K562 (cell line): ENCODE data around the gene BPTF. TPM values are rescaled to one million over a fixed set of nuclear protein-coding genes. Genes with fewer than 3 reads are reported as not detected.

ENCODE experiments used
- ATAC-seq: fragments of 200-7000 bp; cut with Tn5 transposase; 3 replicates; pipeline ENCODE4 v1.9.1; 2020; ENCODE audit warnings: moderate library complexity
- BruUV-seq: library from RNA; stranded (reverse); fragments of 400-500 nt; replicated peaks from 2 replicates; lab custom pipeline; 2021; lab: Mats Ljungman, UMichigan
- CTCF ChIA-PET: fragments of 300-600 bp; formaldehyde crosslinking; extraction: SDS; loops from one replicate; lab custom pipeline; 2021; ENCODE audit warnings: low intra/inter-chr PET ratio; lab: Yijun Ruan, JAX
- POLR2A ChIA-PET: fragments of 300-600, 350-650 bp; sonication (Branson Sonifier 250); formaldehyde crosslinking; extraction: SDS; loops from one replicate; lab custom pipeline; 2021; ENCODE audit warnings: antibody characterized with exemption, inconsistent platforms; lab: Yijun Ruan, JAX
- DNase-seq, 4 experiments: peaks; one replicate each; pipeline versions ENCODE4 v3.0.0 to v3.0.0-alpha.2; 2011 to 2018; ENCODE audit warnings: low spot score in 3 of 4, mixed read lengths in 3 of 4; ENCODE audit errors: extremely low read depth in 1 of 4
- FAIRE-seq: peaks from 2 replicates; lab custom pipeline; 2011; peaks lifted over from hg19 to GRCh38; lab: Jason Lieb, UNC
- H2AFZ ChIP-seq: 2 replicates; pipeline ENCODE4 v1.6.0; 2011; ENCODE audit warnings: low read depth, low read length, control low read depth, inconsistent platforms
- H3K27ac ChIP-seq: fragments of 200-600 bp; 3 replicates; pipeline ENCODE4 v1.8.0; 2011; ENCODE audit warnings: low read depth, mild to moderate bottlenecking, control low read depth, inconsistent platforms, low read length, moderate library complexity, mixed read lengths; ENCODE audit errors: extremely low read depth
- H3K27me3 ChIP-seq, 2 experiments: fragments of 300-600 bp in 1 of 2; 2 replicates in 1 of 2; 3 replicates in 1 of 2; pipeline versions ENCODE4 v1.6.0 to v1.8.0; 2011; ENCODE audit warnings: inconsistent platforms in 2 of 2, low read length in 2 of 2, mild to moderate bottlenecking in 1 of 2, mixed read lengths in 1 of 2, moderate library complexity in 1 of 2; ENCODE audit not compliant: control insufficient read depth in 2 of 2, insufficient read depth in 2 of 2
- H3K36me3 ChIP-seq: fragments of 300-600 bp; 3 replicates; pipeline ENCODE4 v1.8.0; 2011; ENCODE audit warnings: mild to moderate bottlenecking, low read length, inconsistent platforms; ENCODE audit not compliant: control insufficient read depth, insufficient read depth
- H3K4me1 ChIP-seq, 2 experiments: fragments of 200-600 bp in 1 of 2; replicated peaks in 1 of 2; 2 replicates in 1 of 2; 3 replicates in 1 of 2; pipeline versions ENCODE4 v1.5.1 to v1.8.0; 2011; ENCODE audit warnings: inconsistent platforms in 2 of 2, low read length in 2 of 2, mild to moderate bottlenecking in 1 of 2, mixed read lengths in 1 of 2, moderate library complexity in 1 of 2; ENCODE audit not compliant: control insufficient read depth in 2 of 2, insufficient read depth in 2 of 2
- H3K4me2 ChIP-seq: 2 replicates; pipeline ENCODE4 v1.6.1; 2011; ENCODE audit warnings: low read length, control low read depth, inconsistent platforms, mixed read lengths; ENCODE audit not compliant: insufficient read depth
- H3K4me3 ChIP-seq: fragments of 200-600 bp; sonication (generic), shearing (Covaris generic); 2 replicates; pipeline ENCODE4 v1.5.1; 2016; ENCODE audit warnings: control low read depth, inconsistent platforms
- H3K79me2 ChIP-seq: fragments of 200-600 bp; 3 replicates; pipeline ENCODE4 v1.8.0; 2011; ENCODE audit warnings: low read length, inconsistent platforms; ENCODE audit not compliant: control insufficient read depth, insufficient read depth
- H3K9ac ChIP-seq, 2 experiments: 2 replicates each; pipeline versions ENCODE4 v1.6.0 to v1.6.1; 2011; ENCODE audit warnings: low read depth in 2 of 2, low read length in 2 of 2, control low read depth in 1 of 2, inconsistent platforms in 1 of 2, mild to moderate bottlenecking in 1 of 2, mixed read lengths in 1 of 2; ENCODE audit not compliant: insufficient read depth in 1 of 2
- H3K9me1 ChIP-seq: one replicate; pipeline ENCODE4 v1.6.0; 2011; ENCODE audit warnings: inconsistent platforms, mild to moderate bottlenecking, low read length, moderate library complexity; ENCODE audit not compliant: control insufficient read depth, insufficient read depth
- H3K9me3 ChIP-seq: replicated peaks from 2 replicates; pipeline ENCODE4 v1.5.1; 2011; ENCODE audit warnings: low read depth, low read length, inconsistent platforms; ENCODE audit not compliant: control insufficient read depth, insufficient read depth
- H4K20me1 ChIP-seq: replicated peaks from 2 replicates; pipeline ENCODE4 v1.6.1; 2011; ENCODE audit warnings: low read length, inconsistent platforms, mixed read lengths; ENCODE audit not compliant: control insufficient read depth, insufficient read depth
- CAMTA2 ChIP-seq: fragments of 250-450 bp; sonication (Bioruptor Pico); conservative IDR thresholded peaks from 2 replicates; pipeline ENCODE4 v1.5.1; 2022
- FUS ChIP-seq: fragments of 200-400 bp; formaldehyde crosslinking; optimal IDR thresholded peaks from 2 replicates; pipeline ENCODE3; 2017; ENCODE audit warnings: low read depth, low read length
- GTF2F1 ChIP-seq: IDR thresholded peaks from 2 replicates; pipeline ENCODE4 v1.6.1; 2011; ENCODE audit warnings: low read depth, low read length, improper control_type of control experiment
- MYBL2 ChIP-seq, 2 experiments: fragments of 450-650 bp in 1 of 2; sonication (generic) in 1 of 2; formaldehyde crosslinking in 1 of 2; IDR thresholded peaks; 2 replicates each; pipeline versions ENCODE4 v1.6.1 to v1.8.1; 2017 to 2022; ENCODE audit warnings: borderline replicate concordance in 1 of 2, inconsistent platforms in 1 of 2, low read depth in 1 of 2, mild to moderate bottlenecking in 1 of 2, missing genetic modification reagents in 1 of 2, moderate library complexity in 1 of 2
- NCOR1 ChIP-seq: fragments of 450-650 bp; IDR thresholded peaks from 2 replicates; pipeline ENCODE4 v1.6.1; 2016; ENCODE audit warnings: mild to moderate bottlenecking, moderate library complexity
- NR2C2 ChIP-seq, 2 experiments: fragments of 200-800 bp in 1 of 2; sonication (Bioruptor generic) in 1 of 2; sonication (generic) in 1 of 2; formaldehyde crosslinking in 1 of 2; IDR thresholded peaks; 2 replicates each; pipeline versions ENCODE4 v1.6.1 to v1.8.0; 2016 to 2022; ENCODE audit warnings: mild to moderate bottlenecking in 1 of 2, missing compliant biosample characterization in 1 of 2, missing genetic modification characterization in 1 of 2, missing genetic modification reagents in 1 of 2
- RBM25 ChIP-seq: fragments of 200-400 bp; formaldehyde crosslinking; IDR thresholded peaks from 2 replicates; pipeline ENCODE4 v1.6.1; 2018; ENCODE audit warnings: low read length, low read depth, moderate library complexity; ENCODE audit not compliant: severe bottlenecking
- SIN3A ChIP-seq, 2 experiments: fragments of 150-350 bp in 1 of 2; IDR thresholded peaks; 2 replicates each; pipeline ENCODE4 v1.6.1; 2011 to 2016; ENCODE audit warnings: borderline replicate concordance in 2 of 2, low read depth in 2 of 2, low read length in 2 of 2, mild to moderate bottlenecking in 2 of 2, moderate library complexity in 2 of 2; ENCODE audit not compliant: control insufficient read depth in 1 of 2
- SMAD1 ChIP-seq: fragments of 150-350 bp; IDR thresholded peaks from 2 replicates; pipeline ENCODE4 v1.6.1; 2014; ENCODE audit warnings: low read length, low read depth; ENCODE audit not compliant: partially characterized antibody
- SNIP1 ChIP-seq: fragments of 450-650 bp; IDR thresholded peaks from 2 replicates; pipeline ENCODE4 v1.7.1; 2017; ENCODE audit warnings: low read depth, mild to moderate bottlenecking
- SNRNP70 ChIP-seq: fragments of 200-400 bp; formaldehyde crosslinking; optimal IDR thresholded peaks from 2 replicates; pipeline ENCODE3; 2017; ENCODE audit warnings: low read depth, low read length
- SP1 ChIP-seq: sonication (generic); formaldehyde crosslinking; IDR thresholded peaks from 2 replicates; pipeline ENCODE4 v1.8.1; 2022; ENCODE audit warnings: mild to moderate bottlenecking, missing genetic modification reagents
- TAF1 ChIP-seq: IDR thresholded peaks from 2 replicates; pipeline ENCODE4 v1.6.1; 2011; ENCODE audit warnings: mild to moderate bottlenecking, low read length, moderate library complexity; ENCODE audit not compliant: insufficient read depth, control insufficient read depth, severe bottlenecking; ENCODE audit errors: extremely low read depth
- TAL1 ChIP-seq: fragments of 450-650 bp; IDR thresholded peaks from 2 replicates; pipeline ENCODE4 v1.6.1; 2016; ENCODE audit warnings: mild to moderate bottlenecking
- TRIM24 ChIP-seq, 2 experiments: fragments of 450-650 bp; IDR thresholded peaks; 2 replicates each; pipeline ENCODE4 v1.6.1; 2016
- ZNF3 ChIP-seq: fragments of 250-450 bp; sonication (Bioruptor Pico); IDR thresholded peaks from 2 replicates; pipeline ENCODE4 v1.5.0; 2021; ENCODE audit warnings: mild to moderate bottlenecking, moderate library complexity
- ZNF695 ChIP-seq: fragments of 450-650 bp; formaldehyde crosslinking; IDR thresholded peaks from 2 replicates; pipeline ENCODE4 v1.4.0; 2020; ENCODE audit warnings: mild to moderate bottlenecking, moderate library complexity
- WGBS: fragments of 100-300 bp; shearing (Covaris generic); methylation state at CpG from one replicate; pipeline ENCODE4 v1.1.6; 2016; ENCODE audit warnings: low coverage, mixed read lengths; ENCODE audit not compliant: insufficient coverage; ENCODE audit errors: missing lambda C conversion rate; 5-methylcytosine and 5-hydroxymethylcytosine counted together
- in situ Hi-C: fragments of 300-500 bp; cut with MboI; formaldehyde crosslinking; loops from 4 replicates; pipeline ENCODE4 v1.15.0; 2018; ENCODE audit warnings: inconsistent platforms, mixed read lengths
- intact Hi-C: fragments of 100-400 bp; cut with micrococcal nuclease; formaldehyde crosslinking; loops from 2 replicates; pipeline ENCODE4 v1.14.2; 2022
- polyA plus RNA-seq, 8 experiments: library from polyadenylated mRNA; depleted of rRNA in 4 of 8; stranded (reverse) in 5 of 8; unstranded in 3 of 8; fragments of >200 nt; fragmentation: Nextera tagmentation in 2 of 8; fragmentation: Illumina TruSeq in 1 of 8; extraction: Ambion mirVana in 2 of 8; extraction: Trizol in 1 of 8; gene quantifications; 2 replicates each; pipeline versions ENCODE4 v1.2.1 to v1.2.3, GENCODE V29; 2011 to 2014; ENCODE audit warnings: inconsistent platforms in 1 of 8, missing spikeins in 1 of 8
- total RNA-seq, 7 experiments: library from RNA; depleted of rRNA in 6 of 7; stranded (reverse); fragments of >200 nt in 6 of 7; fragmentation: Illumina TruSeq in 2 of 7; extraction: Trizol in 2 of 7; gene quantifications; 2 replicates each; pipeline versions ENCODE4 v1.2.1 to v1.2.3, GENCODE V29; 2011 to 2021; ENCODE audit warnings: low replicate concordance in 1 of 7

Gene BPTF
- total and polyA plus RNA-seq, 9 of the 15 experiments (the other 6 are each of a cell fraction or from before 2014, with no cell fraction given) = 12.5 to 52.1 (median 26.9) TPM

GRCh38 chr17:67902511-67903231, 77.4 kb downstream of the BPTF start:
- no peak for FAIRE-seq

More at GRCh38 chr17:67902511-67903231, 77.4 kb downstream of the BPTF start:
- H3K4me3 ChIP-seq = no peak overlapping the region
- no peak for TF ChIP-seq ZNF3
- TF ChIP-seq SMAD1 = no peak
- no peak for TF ChIP-seq RBM25
- no peak for TF ChIP-seq ZNF695
- no peak for TF ChIP-seq GTF2F1
- TF ChIP-seq NR2C2 (CRISPR knock-in tag; IDR thresholded peaks at IDR 0.05) = no peak
- no peak for TF ChIP-seq NR2C2 (tag; IDR thresholded peaks at IDR 0.05)
- TF ChIP-seq SP1 (CRISPR knock-in tag) = no peak
- TF ChIP-seq SNIP1 = no peak
- TF ChIP-seq CAMTA2 = no peak
- no peak for TF ChIP-seq SIN3A (IDR thresholded peaks at IDR 0.05; ENCODE audit: borderline replicate concordance in 2 of 2, control insufficient read depth in 1 of 2, low read depth in 2 of 2, low read length in 2 of 2)
- TF ChIP-seq SNRNP70 = no peak
- no peak for TF ChIP-seq TAL1
- no peak for TF ChIP-seq NCOR1
- no peak for TF ChIP-seq MYBL2 (IDR thresholded peaks at IDR 0.05; ENCODE audit: low read depth)
- no peak for TF ChIP-seq MYBL2 (CRISPR knock-in tag; IDR thresholded peaks at IDR 0.05; ENCODE audit: borderline replicate concordance)
- TF ChIP-seq FUS = no peak
- TF ChIP-seq TAF1 = no peak
- no peak for TF ChIP-seq TRIM24 (IDR thresholded peaks at IDR 0.05)
- ChIA-PET CTCF (no interaction called here), POLR2A (interaction anchor here (0.7 to 1.0 kb wide), 2 partner anchors 24 to 630 kb away, joined by 3 to 5 read pairs; no protein-coding TSS in a partner anchor)
- H3K9me3 ChIP-seq = no peaks in the 10 kb centered on the region
- H3K36me3 ChIP-seq = peaks cover 53% of the 10 kb centered on the region; the same call in 2 of the 3 replicates
- in situ Hi-C loops = no loop called here
- H3K4me2 ChIP-seq = no peak overlapping the region
- H3K27me3 ChIP-seq = no peaks in the 10 kb centered on the region
- H2AFZ ChIP-seq = no peak overlapping the region
- no peak overlapping the region for H3K27ac ChIP-seq
- no TSS peak for BruUV-seq
- H4K20me1 ChIP-seq = no peaks in the 10 kb centered on the region
- DNase-seq (no peak), ATAC-seq (peak; percentile 27; the same call in 2 of the 3 replicates)
- 68% methylated on average over 12 of the region's 12 CpGs for WGBS
- intact Hi-C loops = no loop called here
- H3K79me2 ChIP-seq = no peaks in the 10 kb centered on the region
- no peaks in the 10 kb centered on the region for H3K4me1 ChIP-seq
- no peak overlapping the region; a peak in 1 of 4 replicates for H3K9ac ChIP-seq
- no peaks in the 10 kb centered on the region for H3K9me1 ChIP-seq
